HepG2 (cell line): ENCODE data around the gene PRPSAP1. TPM values are rescaled to one million over a fixed set of nuclear protein-coding genes. Genes with fewer than 3 reads are reported as not detected.

Source experiments
- BCL6 ChIP-seq: IDR thresholded peaks from 2 replicates; pipeline ENCODE4 v1.6.1; 2016; ENCODE audit warnings: missing genetic modification reagents, missing compliant biosample characterization
- CCAR2 ChIP-seq: fragments of 200-400 bp; formaldehyde crosslinking; optimal IDR thresholded peaks from 2 replicates; pipeline ENCODE3; 2018; ENCODE audit warnings: low read depth, mild to moderate bottlenecking, low read length, moderate library complexity
- CSRNP1 ChIP-seq: sonication (generic); formaldehyde crosslinking; IDR thresholded peaks from 2 replicates; pipeline ENCODE4 v1.8.1; 2023; ENCODE audit warnings: mild to moderate bottlenecking, missing genetic modification reagents
- DNMT3B ChIP-seq: conservative IDR thresholded peaks from 2 replicates; pipeline ENCODE4 v1.6.1; 2016; ENCODE audit warnings: missing biosample characterization, control low read depth
- ETV6 ChIP-seq: sonication (generic); formaldehyde crosslinking; conservative IDR thresholded peaks from 2 replicates; pipeline ENCODE4 v1.4.0; 2020; ENCODE audit warnings: missing genetic modification reagents
- FOXO4 ChIP-seq: sonication (generic); formaldehyde crosslinking; conservative IDR thresholded peaks from 2 replicates; pipeline ENCODE4 v1.8.1; 2023; ENCODE audit warnings: missing genetic modification reagents
- HMGXB4 ChIP-seq, 2 experiments: sonication (generic) in 1 of 2; formaldehyde crosslinking in 1 of 2; IDR thresholded peaks; 2 replicates each; pipeline versions ENCODE4 v1.4.0 to v1.6.1; 2018 to 2020; ENCODE audit warnings: missing genetic modification reagents in 2 of 2, borderline replicate concordance in 1 of 2, low read depth in 1 of 2, mild to moderate bottlenecking in 1 of 2, missing biosample characterization in 1 of 2
- HNF1A ChIP-seq, 2 experiments: sonication (generic) in 1 of 2; formaldehyde crosslinking in 1 of 2; IDR thresholded peaks; 2 replicates each; pipeline versions ENCODE4 v1.4.0 to v1.6.1; 2016 to 2020; ENCODE audit warnings: borderline replicate concordance in 1 of 2, low read depth in 1 of 2, mild to moderate bottlenecking in 1 of 2, missing genetic modification reagents in 1 of 2
- MXD4 ChIP-seq: IDR thresholded peaks from 2 replicates; pipeline ENCODE4 v1.6.1; 2016; ENCODE audit warnings: mild to moderate bottlenecking, missing biosample characterization, missing genetic modification reagents
- NAIF1 ChIP-seq: sonication (generic); formaldehyde crosslinking; IDR thresholded peaks from 2 replicates; pipeline ENCODE4 v1.5.0; 2020; ENCODE audit warnings: mild to moderate bottlenecking, missing genetic modification reagents, borderline replicate concordance
- SCMH1 ChIP-seq: sonication (generic); formaldehyde crosslinking; IDR thresholded peaks from 2 replicates; pipeline ENCODE4 v1.9.0; 2021; ENCODE audit warnings: missing genetic modification reagents, mild to moderate bottlenecking, borderline replicate concordance
- SSRP1 ChIP-seq: IDR thresholded peaks from 2 replicates; pipeline ENCODE4 v1.6.1; 2016; ENCODE audit warnings: control low read depth
- TCF12 ChIP-seq, 2 experiments: fragments of 450-650 bp in 1 of 2; sonication (generic) in 1 of 2; formaldehyde crosslinking in 1 of 2; IDR thresholded peaks; 2 replicates each; pipeline versions ENCODE4 v1.6.1 to v1.8.0; 2017 to 2022; ENCODE audit warnings: antibody characterized with exemption in 1 of 2, mild to moderate bottlenecking in 1 of 2, missing genetic modification reagents in 1 of 2, moderate library complexity in 1 of 2
- ZNF230 ChIP-seq: sonication (generic); formaldehyde crosslinking; IDR thresholded peaks from 2 replicates; pipeline ENCODE4 v1.4.0; 2020; ENCODE audit warnings: mild to moderate bottlenecking, missing genetic modification reagents
- ZNF253 ChIP-seq: sonication (generic); formaldehyde crosslinking; IDR thresholded peaks from 2 replicates; pipeline ENCODE4 v1.8.0; 2022; ENCODE audit warnings: mild to moderate bottlenecking, missing genetic modification reagents, borderline replicate concordance
- ZNF333 ChIP-seq: sonication (generic); formaldehyde crosslinking; IDR thresholded peaks from 2 replicates; pipeline ENCODE4 v1.4.0; 2020; ENCODE audit warnings: mild to moderate bottlenecking, missing genetic modification reagents, borderline replicate concordance
- ZNF33B ChIP-seq: sonication (generic); formaldehyde crosslinking; IDR thresholded peaks from 2 replicates; pipeline ENCODE4 v1.5.1; 2020; ENCODE audit warnings: mild to moderate bottlenecking, missing genetic modification reagents
- ZNF562 ChIP-seq: sonication (generic); formaldehyde crosslinking; IDR thresholded peaks from 2 replicates; pipeline ENCODE4 v1.8.0; 2022; ENCODE audit warnings: missing genetic modification reagents, borderline replicate concordance
- polyA plus RNA-seq, 8 experiments: library from polyadenylated mRNA; depleted of rRNA in 3 of 8; stranded (reverse) in 7 of 8; unstranded in 1 of 8; fragments of >200 nt; fragmentation: Illumina TruSeq in 4 of 8; extraction: Trizol in 4 of 8; gene quantifications; 2 replicates each; pipeline versions ENCODE4 v1.2.1 to v1.2.3, GENCODE V29; 2011 to 2016; ENCODE audit warnings: low read depth in 4 of 8, missing spikeins in 1 of 8, mixed read lengths in 1 of 8; ENCODE audit not compliant: insufficient read depth in 1 of 8
- total RNA-seq, 5 experiments: library from RNA; depleted of rRNA; stranded (reverse); fragments of >200 nt; fragmentation: Illumina TruSeq; extraction: Trizol; gene quantifications; 2 replicates each; pipeline ENCODE4 v1.2.3, GENCODE V29; 2016; ENCODE audit warnings: low read depth in 1 of 5

Gene PRPSAP1
- total and polyA plus RNA-seq, 2 of the 13 experiments (the other 11 are each of a cell fraction or from before 2014, with no cell fraction given) = 91.1 to 314 TPM

- TF ChIP-seq FOXO4 = no peak
- peak; percentile 97 for TF ChIP-seq CSRNP1 (CRISPR knock-in tag)
- TF ChIP-seq CCAR2 = no peak
- TF ChIP-seq BCL6 (CRISPR knock-in tag) = peak; percentile 78
- TF ChIP-seq ETV6 (CRISPR knock-in tag) = peak; percentile 97
- TF ChIP-seq DNMT3B (CRISPR knock-in tag) = peak; percentile 97; the same call in 1 of the 2 replicates
- TF ChIP-seq TCF12 (IDR thresholded peaks at IDR 0.05) = no peak
- TF ChIP-seq TCF12 (CRISPR knock-in tag; IDR thresholded peaks at IDR 0.05) = no peak; the same call in 1 of the 2 replicates
- peak; percentile 95 for TF ChIP-seq MXD4
- TF ChIP-seq ZNF33B = peak; percentile 100
- peak; percentile 98 for TF ChIP-seq ZNF253 (CRISPR knock-in tag)
- TF ChIP-seq SCMH1 (CRISPR knock-in tag) = no peak
- 0 out of 2 replicates have a peak, but pooled peaks have one; percentile 16 for TF ChIP-seq ZNF333 (CRISPR knock-in tag)
- peak; percentile 82; the same call in 1 of the 2 replicates for TF ChIP-seq NAIF1 (CRISPR knock-in tag)
- TF ChIP-seq HMGXB4 (CRISPR knock-in tag; IDR thresholded peaks at IDR 0.05; ENCODE audit: borderline replicate concordance in 1 of 2, low read depth in 1 of 2) = peak; percentile 98
- peak; percentile 99 for TF ChIP-seq ZNF230
- peak; percentile 75 for TF ChIP-seq SSRP1 (CRISPR knock-in tag)
- TF ChIP-seq HNF1A (IDR thresholded peaks at IDR 0.05; ENCODE audit: low read depth) = no peak
- TF ChIP-seq HNF1A (CRISPR knock-in tag; IDR thresholded peaks at IDR 0.05; ENCODE audit: borderline replicate concordance) = peak; percentile 72
- no peak for TF ChIP-seq ZNF562 (CRISPR knock-in tag)
These were observed 32.4 kb upstream of the PRPSAP1 start (continued) for GRCh38 chr17:76385892-76386786.
